Trophoblast cell (in vitro differentiated cells and primary cell): Measurements from ENCODE around the gene NSG2.

Experiments
- DNase-seq, 2 donors: peaks; one replicate each; pipeline ENCODE4 v3.0.0-alpha.2; 2016
- H2AFZ ChIP-seq: 2 replicates; pipeline ENCODE4 v1.6.1; 2013; ENCODE audit warnings: low read length, moderate library complexity, mild to moderate bottlenecking; ENCODE audit not compliant: insufficient read depth, poor library complexity
- H2AK5ac ChIP-seq: 2 replicates; pipeline ENCODE4 v1.6.1; 2013; ENCODE audit warnings: mild to moderate bottlenecking, low read length
- H2BK120ac ChIP-seq: 2 replicates; pipeline ENCODE4 v1.6.1; 2013; ENCODE audit warnings: low read length, mild to moderate bottlenecking, moderate library complexity; ENCODE audit not compliant: insufficient read depth, poor library complexity
- H2BK12ac ChIP-seq: 2 replicates; pipeline ENCODE4 v1.6.1; 2013; ENCODE audit warnings: mild to moderate bottlenecking, low read length, moderate library complexity
- H2BK5ac ChIP-seq: 2 replicates; pipeline ENCODE4 v1.6.1; 2013; ENCODE audit warnings: low read length, low read depth, moderate library complexity, mild to moderate bottlenecking; ENCODE audit not compliant: poor library complexity
- H3K14ac ChIP-seq: 2 replicates; pipeline ENCODE4 v1.6.1; 2013; ENCODE audit warnings: mild to moderate bottlenecking, low read length
- H3K18ac ChIP-seq: 2 replicates; pipeline ENCODE4 v1.6.1; 2013; ENCODE audit warnings: mild to moderate bottlenecking, low read length
- H3K23ac ChIP-seq: 2 replicates; pipeline ENCODE4 v1.6.1; 2013; ENCODE audit warnings: low read length
- H3K27ac ChIP-seq: 2 replicates; pipeline ENCODE4 v1.5.1; 2013; ENCODE audit warnings: low read depth, mild to moderate bottlenecking, inconsistent platforms, low read length, moderate library complexity
- H3K27me3 ChIP-seq: 2 replicates; pipeline ENCODE4 v1.6.1; 2013; ENCODE audit warnings: inconsistent platforms, mild to moderate bottlenecking, low read length, moderate library complexity; ENCODE audit not compliant: insufficient read depth
- H3K36me3 ChIP-seq, 2 experiments: 1 replicate in 1 of 2; 2 replicates in 1 of 2; pipeline ENCODE4 v1.6.1; 2013; ENCODE audit warnings: low read length in 2 of 2, mild to moderate bottlenecking in 2 of 2, moderate library complexity in 1 of 2; ENCODE audit not compliant: insufficient read depth in 2 of 2, control insufficient read depth in 1 of 2
- H3K4ac ChIP-seq: 2 replicates; pipeline ENCODE4 v1.6.1; 2013; ENCODE audit warnings: low read depth, mild to moderate bottlenecking, low read length, moderate library complexity
- H3K4me1 ChIP-seq, 2 experiments: 1 replicate in 1 of 2; 2 replicates in 1 of 2; pipeline ENCODE4 v1.6.1; 2013; ENCODE audit warnings: low read length in 2 of 2, mild to moderate bottlenecking in 2 of 2, moderate library complexity in 1 of 2; ENCODE audit not compliant: insufficient read depth in 2 of 2, control insufficient read depth in 1 of 2
- H3K4me2 ChIP-seq: 2 replicates; pipeline ENCODE4 v1.6.1; 2013; ENCODE audit warnings: inconsistent platforms, mild to moderate bottlenecking, low read length, moderate library complexity
- H3K4me3 ChIP-seq: 2 replicates; pipeline ENCODE4 v1.5.1; 2013; ENCODE audit warnings: mild to moderate bottlenecking, low read depth, low read length, inconsistent platforms
- H3K79me1 ChIP-seq: one replicate; pipeline ENCODE4 v1.6.1; 2013; ENCODE audit warnings: low read length
- H3K79me2 ChIP-seq: 2 replicates; pipeline ENCODE4 v1.6.1; 2013; ENCODE audit warnings: low read length, mild to moderate bottlenecking; ENCODE audit not compliant: control insufficient read depth, insufficient read depth, poor library complexity
- H3K9ac ChIP-seq: 2 replicates; pipeline ENCODE4 v1.6.1; 2013; ENCODE audit warnings: mild to moderate bottlenecking, low read length
- H3K9me3 ChIP-seq: 2 replicates; pipeline ENCODE4 v1.6.1; 2013; ENCODE audit warnings: low read depth, mild to moderate bottlenecking, control low read depth, inconsistent platforms, low read length; ENCODE audit not compliant: insufficient read depth
- H4K12ac ChIP-seq: 2 replicates; pipeline ENCODE4 v1.6.1; 2013; ENCODE audit warnings: low read depth, mild to moderate bottlenecking, low read length, moderate library complexity
- H4K8ac ChIP-seq: 2 replicates; pipeline ENCODE4 v1.6.1; 2013; ENCODE audit warnings: low read depth, mild to moderate bottlenecking, low read length, moderate library complexity
- H4K91ac ChIP-seq: one replicate; pipeline ENCODE4 v1.6.1; 2013; ENCODE audit warnings: low read depth, mild to moderate bottlenecking, low read length, moderate library complexity
- WGBS: extraction: QIAGEN DNeasy Blood & Tissue Kit; methylation state at CpG from one replicate; pipeline ENCODE4 v1.1.7; 2013; ENCODE audit warnings: missing lambda C conversion rate; ENCODE audit not compliant: insufficient read length, insufficient coverage; ENCODE audit errors: extremely low coverage; 5-methylcytosine and 5-hydroxymethylcytosine counted together

The NSG2 gene

GRCh38 chr5:174147551-174147950, 102.0 kb downstream of the NSG2 start:
- no peak overlapping the region for H3K18ac ChIP-seq
- no peaks in the 10 kb centered on the region for H3K36me3 ChIP-seq
- no peak overlapping the region for H2BK5ac ChIP-seq
- no CpG with 5 or more reads among the region's 2 CpGs for WGBS
- no peak overlapping the region for H4K91ac ChIP-seq
- no peak overlapping the region for H3K14ac ChIP-seq
- no peaks in the 10 kb centered on the region for H3K4me1 ChIP-seq
- H2AFZ ChIP-seq = no peak overlapping the region
- H3K27me3 ChIP-seq = no peaks in the 10 kb centered on the region
- H2BK120ac ChIP-seq = no peak overlapping the region
- H4K8ac ChIP-seq = no peak overlapping the region
- H4K12ac ChIP-seq = no peak overlapping the region
- no peak overlapping the region for H3K9ac ChIP-seq
- no peak overlapping the region for H2BK12ac ChIP-seq
- no peaks in the 10 kb centered on the region for H3K79me2 ChIP-seq
- H3K4me2 ChIP-seq = no peak overlapping the region
- no peaks in the 10 kb centered on the region for H3K9me3 ChIP-seq
- no peak for DNase-seq
- H2AK5ac ChIP-seq = no peak overlapping the region
- H3K79me1 ChIP-seq = no peaks in the 10 kb centered on the region
- H3K4me3 ChIP-seq = no peak overlapping the region
- no peak overlapping the region for H3K4ac ChIP-seq
- no peak overlapping the region for H3K23ac ChIP-seq
- no peak overlapping the region for H3K27ac ChIP-seq

- no CpG with 5 or more reads among the region's 2 CpGs for WGBS
- H2BK5ac ChIP-seq = no peak overlapping the region
- no peak overlapping the region for H2AFZ ChIP-seq
- no peak overlapping the region for H4K8ac ChIP-seq
- no peak overlapping the region for H2BK12ac ChIP-seq
- H4K12ac ChIP-seq = no peak overlapping the region
- H3K4me1 ChIP-seq = no peaks in the 10 kb centered on the region
- H2AK5ac ChIP-seq = no peak overlapping the region
- no peak overlapping the region for H2BK120ac ChIP-seq
- H3K9me3 ChIP-seq = no peaks in the 10 kb centered on the region
- no peaks in the 10 kb centered on the region for H3K36me3 ChIP-seq
- no peak overlapping the region for H3K23ac ChIP-seq
- no peak for DNase-seq
- no peak overlapping the region for H3K9ac ChIP-seq
- H3K18ac ChIP-seq = no peak overlapping the region
- no peak overlapping the region for H3K27ac ChIP-seq
- no peak overlapping the region for H3K14ac ChIP-seq
- H3K79me2 ChIP-seq = no peaks in the 10 kb centered on the region
- H3K4me2 ChIP-seq = no peak overlapping the region
- H3K4me3 ChIP-seq = no peak overlapping the region
- H3K79me1 ChIP-seq = no peaks in the 10 kb centered on the region
- H4K91ac ChIP-seq = no peak overlapping the region
- no peak overlapping the region for H3K4ac ChIP-seq
- H3K27me3 ChIP-seq = no peaks in the 10 kb centered on the region
Observed at GRCh38 chr5:174148721-174149120, 103.2 kb downstream of the NSG2 start.

- no peak overlapping the region for H3K23ac ChIP-seq
Observed at GRCh38 chr5:174149426-174149825, 103.9 kb downstream of the NSG2 start.

GRCh38 chr5:174149989-174150388, 104.5 kb downstream of the NSG2 start:
- Histone ChIP-seq H2AFZ (no peak overlapping the region), H3K23ac (no peak overlapping the region), H3K4me1 (no peaks in the 10 kb centered on the region), H3K79me2 (no peaks in the 10 kb centered on the region), H2BK12ac (no peak overlapping the region), H3K14ac (no peak overlapping the region), H3K27ac (no peak overlapping the region), H3K9me3 (no peaks in the 10 kb centered on the region), H2AK5ac (no peak overlapping the region), H3K9ac (no peak overlapping the region), H3K79me1 (no peaks in the 10 kb centered on the region), H4K12ac (no peak overlapping the region), H3K4me3 (no peak overlapping the region), H4K8ac (no peak overlapping the region), H3K4me2 (no peak overlapping the region), H2BK5ac (no peak overlapping the region), H2BK120ac (no peak overlapping the region), H3K36me3 (no peaks in the 10 kb centered on the region), H3K18ac (no peak overlapping the region), H3K27me3 (no peaks in the 10 kb centered on the region), H4K91ac (no peak overlapping the region), H3K4ac (no peak overlapping the region)
- no CpG with 5 or more reads among the region's 6 CpGs for WGBS
- no peak for DNase-seq

More at GRCh38 chr5:174149426-174149825, 103.9 kb downstream of the NSG2 start:
- H3K27me3 ChIP-seq = no peaks in the 10 kb centered on the region
- WGBS = no CpG with 5 or more reads among the region's 3 CpGs
- H3K18ac ChIP-seq = no peak overlapping the region
- no peak overlapping the region for H3K4me3 ChIP-seq
- DNase-seq = no peak
- H2BK120ac ChIP-seq = no peak overlapping the region
- H3K14ac ChIP-seq = no peak overlapping the region
- H4K91ac ChIP-seq = no peak overlapping the region
- H4K12ac ChIP-seq = no peak overlapping the region
- no peaks in the 10 kb centered on the region for H3K9me3 ChIP-seq
- no peak overlapping the region for H2AK5ac ChIP-seq
- H3K79me2 ChIP-seq = no peaks in the 10 kb centered on the region
- H3K27ac ChIP-seq = no peak overlapping the region
- H2BK12ac ChIP-seq = no peak overlapping the region
- no peak overlapping the region for H2BK5ac ChIP-seq
- no peak overlapping the region for H3K9ac ChIP-seq
- no peak overlapping the region for H2AFZ ChIP-seq
- H3K4me2 ChIP-seq = no peak overlapping the region
- no peaks in the 10 kb centered on the region for H3K79me1 ChIP-seq
- H3K36me3 ChIP-seq = no peaks in the 10 kb centered on the region
- H3K4me1 ChIP-seq = no peaks in the 10 kb centered on the region
- H4K8ac ChIP-seq = no peak overlapping the region
- H3K4ac ChIP-seq = no peak overlapping the region
